Measurements from ENCODE around the gene SGIP1. TPM values are rescaled to one million over a fixed set of nuclear protein-coding genes. Genes with fewer than 3 reads are reported as not detected.

The SGIP1 gene
- total RNA-seq, 1 donor from 2014 or later: 5.3 TPM

- TF ChIP-seq, protein P1, sequence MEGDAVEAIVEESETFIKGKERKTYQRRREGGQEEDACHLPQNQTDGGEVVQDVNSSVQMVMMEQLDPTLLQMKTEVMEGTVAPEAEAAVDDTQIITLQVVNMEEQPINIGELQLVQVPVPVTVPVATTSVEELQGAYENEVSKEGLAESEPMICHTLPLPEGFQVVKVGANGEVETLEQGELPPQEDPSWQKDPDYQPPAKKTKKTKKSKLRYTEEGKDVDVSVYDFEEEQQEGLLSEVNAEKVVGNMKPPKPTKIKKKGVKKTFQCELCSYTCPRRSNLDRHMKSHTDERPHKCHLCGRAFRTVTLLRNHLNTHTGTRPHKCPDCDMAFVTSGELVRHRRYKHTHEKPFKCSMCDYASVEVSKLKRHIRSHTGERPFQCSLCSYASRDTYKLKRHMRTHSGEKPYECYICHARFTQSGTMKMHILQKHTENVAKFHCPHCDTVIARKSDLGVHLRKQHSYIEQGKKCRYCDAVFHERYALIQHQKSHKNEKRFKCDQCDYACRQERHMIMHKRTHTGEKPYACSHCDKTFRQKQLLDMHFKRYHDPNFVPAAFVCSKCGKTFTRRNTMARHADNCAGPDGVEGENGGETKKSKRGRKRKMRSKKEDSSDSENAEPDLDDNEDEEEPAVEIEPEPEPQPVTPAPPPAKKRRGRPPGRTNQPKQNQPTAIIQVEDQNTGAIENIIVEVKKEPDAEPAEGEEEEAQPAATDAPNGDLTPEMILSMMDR (conservative IDR thresholded peaks at IDR 0.05): no peak
- no peaks in the 10 kb centered on the region for H3K27me3 Mint-ChIP-seq (ENCODE audit: low read depth)
Observed at GRCh38 chr1:66678146-66678545, 144.2 kb downstream of the SGIP1 start.

GRCh38 chr1:66679140-66679539 lies 145.2 kb downstream of the SGIP1 start:
- Mint-ChIP-seq H3K36me3 (ENCODE audit: low read depth) (no peaks in the 10 kb centered on the region), H3K27ac (ENCODE audit: unreplicated experiment) (no peak overlapping the region), H3K9me3 (no peaks in the 10 kb centered on the region), H3K4me1 (no peaks in the 10 kb centered on the region), H3K27me3 (ENCODE audit: low read depth) (no peaks in the 10 kb centered on the region), H3K4me3 (no peak overlapping the region)
- TF ChIP-seq, protein P1 (conservative IDR thresholded peaks at IDR 0.05): no peak
- DNase-seq (ENCODE audit: low read depth, low spot score): no peak

More at GRCh38 chr1:66678146-66678545, 144.2 kb downstream of the SGIP1 start:
- H3K9me3 Mint-ChIP-seq: no peaks in the 10 kb centered on the region
- H3K36me3 Mint-ChIP-seq (ENCODE audit: low read depth): no peaks in the 10 kb centered on the region
- no peaks in the 10 kb centered on the region for H3K4me1 Mint-ChIP-seq
- DNase-seq (ENCODE audit: low read depth, low spot score): no peak
- H3K27ac Mint-ChIP-seq (ENCODE audit: unreplicated experiment): no peak overlapping the region
- H3K4me3 Mint-ChIP-seq: no peak overlapping the region

DNA sequence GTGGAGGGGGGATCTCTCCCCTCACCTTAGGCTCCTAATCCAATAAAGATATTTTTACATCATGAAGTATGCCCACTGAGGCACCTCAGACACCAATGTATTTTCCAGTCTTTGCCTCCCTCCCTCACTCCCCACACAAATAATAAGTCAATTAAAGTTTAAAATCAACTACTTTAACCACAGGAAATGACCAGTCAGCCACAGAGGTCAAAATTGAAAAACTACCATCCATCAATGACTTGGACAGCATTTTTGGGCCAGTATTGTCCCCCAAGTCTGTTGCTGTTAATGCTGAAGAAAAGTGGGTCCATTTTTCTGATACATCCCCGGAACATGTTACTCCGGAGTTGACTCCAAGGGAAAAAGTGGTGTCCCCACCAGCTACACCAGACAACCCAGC lies 147.7 kb downstream of the SGIP1 start:
- H3K27ac Mint-ChIP-seq (ENCODE audit: unreplicated experiment): no peak overlapping the region
- H3K4me1 Mint-ChIP-seq: no peaks in the 10 kb centered on the region
- H3K36me3 Mint-ChIP-seq (ENCODE audit: low read depth): no peaks in the 10 kb centered on the region
- H3K4me3 Mint-ChIP-seq: no peak overlapping the region
- no peak for DNase-seq (ENCODE audit: low read depth, low spot score)
- H3K27me3 Mint-ChIP-seq (ENCODE audit: low read depth): no peaks in the 10 kb centered on the region
- TF ChIP-seq, protein P1 (conservative IDR thresholded peaks at IDR 0.05): no peak
- no peaks in the 10 kb centered on the region for H3K9me3 Mint-ChIP-seq

- Mint-ChIP-seq H3K9me3 (no peaks in the 10 kb centered on the region), H3K27me3 (ENCODE audit: low read depth) (no peaks in the 10 kb centered on the region), H3K27ac (ENCODE audit: unreplicated experiment) (no peak overlapping the region), H3K4me3 (no peak overlapping the region), H3K4me1 (no peaks in the 10 kb centered on the region), H3K36me3 (ENCODE audit: low read depth) (no peaks in the 10 kb centered on the region)
- DNase-seq (ENCODE audit: low read depth, low spot score): no peak
- TF ChIP-seq, protein P1 (conservative IDR thresholded peaks at IDR 0.05): no peak
Observed at GRCh38 chr1:66682106-66682505, 148.2 kb downstream of the SGIP1 start.

DNA sequence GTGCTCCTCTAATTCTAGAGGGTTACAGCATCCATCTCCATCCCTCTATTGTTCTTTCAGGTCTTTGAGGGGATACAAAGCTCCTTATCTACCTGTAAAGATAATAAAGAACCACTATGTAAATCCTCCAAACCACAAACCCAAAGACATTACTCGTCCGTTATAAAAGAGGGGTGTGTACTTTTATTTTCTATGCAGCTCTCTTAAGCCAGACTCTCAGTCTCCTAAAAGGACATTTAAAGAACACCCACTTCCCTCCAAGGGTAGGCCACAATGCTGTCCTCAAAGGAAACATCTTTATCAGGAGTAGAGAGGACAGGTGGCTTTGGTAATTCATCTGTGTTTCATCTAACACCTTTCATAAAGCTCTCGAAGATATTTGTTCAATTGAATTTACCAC lies 150.4 kb downstream of the SGIP1 start:
- no peaks in the 10 kb centered on the region for H3K27me3 Mint-ChIP-seq (ENCODE audit: low read depth)
- DNase-seq (ENCODE audit: low read depth, low spot score): no peak
- TF ChIP-seq, protein P1 (conservative IDR thresholded peaks at IDR 0.05): no peak
- no peak overlapping the region for H3K27ac Mint-ChIP-seq (ENCODE audit: unreplicated experiment)
- H3K4me3 Mint-ChIP-seq: no peak overlapping the region
- H3K9me3 Mint-ChIP-seq: no peaks in the 10 kb centered on the region
- H3K36me3 Mint-ChIP-seq (ENCODE audit: low read depth): no peaks in the 10 kb centered on the region
- H3K4me1 Mint-ChIP-seq: no peaks in the 10 kb centered on the region

DNA sequence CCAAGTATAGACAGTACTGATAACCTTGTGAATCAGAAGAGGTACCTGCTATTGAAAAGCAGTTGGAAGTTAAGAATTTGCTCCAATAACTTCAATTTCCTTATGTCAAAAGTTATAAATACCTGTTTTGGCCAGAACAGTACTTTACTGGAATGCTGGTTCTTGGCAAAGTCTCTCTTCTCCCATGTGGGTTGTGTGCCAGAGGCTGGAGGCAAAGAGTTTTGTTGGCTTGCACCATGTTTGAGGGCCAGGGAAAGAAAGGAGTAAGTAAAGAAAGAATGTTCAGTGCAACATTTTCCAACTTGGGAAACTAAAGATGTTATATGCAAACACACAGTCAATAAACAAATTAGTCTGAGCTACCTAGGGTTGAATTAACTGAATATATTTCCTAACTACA lies 151.3 kb downstream of the SGIP1 start:
- TF ChIP-seq, protein P1 (conservative IDR thresholded peaks at IDR 0.05): no peak
- no peak overlapping the region for H3K4me3 Mint-ChIP-seq
- H3K27me3 Mint-ChIP-seq (ENCODE audit: low read depth): no peaks in the 10 kb centered on the region
- no peaks in the 10 kb centered on the region for H3K4me1 Mint-ChIP-seq
- H3K36me3 Mint-ChIP-seq (ENCODE audit: low read depth): no peaks in the 10 kb centered on the region
- no peak overlapping the region for H3K27ac Mint-ChIP-seq (ENCODE audit: unreplicated experiment)
- no peaks in the 10 kb centered on the region for H3K9me3 Mint-ChIP-seq
- no peak for DNase-seq (ENCODE audit: low read depth, low spot score)

All from neural crest cell (in vitro differentiated cells).